DOHH2 (cell line): ENCODE data around the gene NEAT1.

Experiments used
- CTCF ChIP-seq: fragments of 200-600 bp; sonication (generic); IDR thresholded peaks from one replicate; pipeline ENCODE4 v1.5.1; 2014; ENCODE audit warnings: antibody characterized with exemption, mild to moderate bottlenecking, low read depth, low read length; ENCODE audit not compliant: poor library complexity, severe bottlenecking
- EZH2phosphoT487 ChIP-seq: fragments of 200-600 bp; sonication (generic); IDR thresholded peaks from 2 replicates; pipeline ENCODE4 v1.6.1; 2017; ENCODE audit warnings: borderline replicate concordance, mild to moderate bottlenecking, antibody characterized with exemption, low read length, moderate library complexity, mixed read lengths

GRCh38 chr11:65444314-65445051 is 21.9 kb downstream of the NEAT1 start:
- TF ChIP-seq CTCF (no peak), EZH2phosphoT487 (no peak)
